ENCODE measurements around the gene BTNL9.
"Not testable (repeated sequence)": the region's sequence is repeated elsewhere in the genome, so short reads cannot be mapped to it uniquely, and the experiment has no call there.

Gene BTNL9

DNA sequence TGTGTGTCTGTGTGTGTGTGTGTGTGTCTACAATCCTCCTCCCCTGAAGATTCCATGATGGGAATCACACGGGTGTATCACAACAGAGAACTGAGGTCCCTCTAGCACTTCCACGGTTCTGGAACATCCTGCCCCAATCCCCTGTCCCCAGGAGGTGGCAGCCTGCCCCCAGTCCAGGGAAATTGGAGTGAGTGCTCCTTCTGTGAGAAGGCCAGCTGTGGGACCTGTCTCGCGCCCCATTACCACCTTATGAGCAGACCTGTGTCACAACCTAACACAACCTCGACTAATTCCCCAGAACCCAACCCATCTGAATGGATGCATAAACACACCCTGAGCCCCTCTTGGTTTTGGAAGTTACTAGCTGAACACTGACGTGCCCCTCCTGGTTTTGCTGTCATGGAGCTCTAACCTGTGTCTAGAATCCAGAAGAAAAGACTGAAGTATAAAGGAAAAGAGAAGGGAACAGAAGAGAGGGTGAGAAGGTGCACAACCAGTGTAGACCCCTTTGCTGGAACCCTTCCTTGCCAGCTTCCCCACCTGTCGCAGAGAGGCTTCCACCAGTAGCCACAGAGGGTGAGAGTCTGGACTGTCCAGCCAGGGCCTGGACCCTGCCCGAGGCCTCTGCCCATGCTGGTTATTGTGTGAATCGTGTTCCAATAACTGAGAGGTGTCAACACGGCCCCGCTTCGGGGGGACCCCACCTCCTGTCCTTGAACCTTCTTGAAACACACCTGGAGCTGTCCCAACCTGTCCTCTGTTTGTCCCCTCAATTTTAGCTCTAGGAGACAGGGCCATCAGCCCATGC lies 3.4 kb downstream of the BTNL9 start:
- DNase-seq: no peak

DNA sequence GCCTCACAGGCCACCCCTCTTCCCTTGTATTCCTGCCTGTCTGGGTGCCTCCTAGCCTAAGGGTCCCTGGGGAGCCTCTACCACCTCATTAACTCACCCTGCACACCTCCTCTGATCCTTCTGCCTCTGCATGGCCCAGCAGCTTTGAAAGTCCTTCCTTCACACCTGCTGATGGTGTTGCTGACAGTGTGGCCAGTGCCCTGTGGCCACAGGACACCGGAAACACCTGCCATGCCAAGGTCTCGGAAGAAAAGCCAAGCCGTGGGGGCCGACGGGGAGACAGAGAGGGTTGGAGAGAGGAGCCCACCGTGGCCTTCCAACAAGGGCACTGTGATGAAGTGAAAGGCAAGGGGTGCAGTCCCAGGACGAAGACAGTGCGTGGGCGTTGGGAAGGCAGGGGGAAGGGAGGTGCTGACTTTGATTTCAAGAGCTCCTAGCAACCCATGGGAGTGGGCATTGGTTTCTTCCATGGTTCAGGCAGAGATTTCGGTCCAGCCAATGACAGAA lies 4.1 kb downstream of the BTNL9 start:
- no peak for DNase-seq

DNA sequence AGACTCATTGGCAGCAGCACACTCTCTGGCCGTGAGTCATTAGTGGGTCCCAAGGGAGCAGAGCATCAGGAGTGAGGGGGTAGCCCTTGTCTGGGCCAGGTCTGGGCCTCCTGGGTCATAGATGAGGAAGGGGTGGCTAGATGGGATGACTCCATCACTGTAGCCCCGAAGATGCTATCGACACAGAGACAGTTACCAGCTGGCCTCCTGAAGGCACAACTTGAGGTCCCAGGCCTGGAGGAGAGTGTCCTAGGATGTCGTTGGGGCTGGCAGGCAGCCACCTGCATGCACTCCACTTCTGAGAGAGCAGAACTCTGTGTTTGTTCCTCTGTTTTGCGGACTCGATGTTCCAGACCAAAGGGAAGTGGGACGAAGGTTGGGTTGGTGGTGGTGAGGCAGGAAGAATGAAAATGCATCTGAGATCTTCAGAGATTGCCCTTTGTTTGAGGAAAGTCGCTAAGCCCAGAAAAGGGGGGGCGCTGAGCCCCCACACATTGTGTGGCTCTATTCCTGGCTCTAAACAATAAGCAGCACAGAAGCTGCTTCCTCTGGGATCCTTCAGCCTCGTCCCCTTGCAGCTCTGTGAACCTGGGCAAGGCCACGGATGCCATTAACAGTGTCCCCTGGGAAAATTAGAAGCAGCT lies 4.7 kb downstream of the BTNL9 start:
- DNase-seq: no peak

DNA sequence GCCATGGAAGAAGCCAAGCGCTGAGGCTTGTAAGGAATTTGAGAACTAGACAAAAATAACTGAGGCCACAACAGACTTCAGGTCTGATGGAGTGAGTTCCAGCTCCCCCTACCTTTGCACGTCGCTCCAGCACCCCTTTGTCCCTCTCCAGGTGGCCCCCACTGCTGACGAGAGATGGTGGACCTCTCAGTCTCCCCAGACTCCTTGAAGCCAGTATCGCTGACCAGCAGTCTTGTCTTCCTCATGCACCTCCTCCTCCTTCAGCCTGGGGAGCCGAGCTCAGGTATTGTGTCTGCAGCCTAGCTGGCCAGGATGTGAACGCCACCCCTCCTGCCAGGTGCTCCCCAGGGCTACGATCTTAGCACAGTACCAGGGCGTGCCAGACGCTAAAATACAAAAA lies 5.2 kb downstream of the BTNL9 start:
- DNase-seq: no peak

DNA sequence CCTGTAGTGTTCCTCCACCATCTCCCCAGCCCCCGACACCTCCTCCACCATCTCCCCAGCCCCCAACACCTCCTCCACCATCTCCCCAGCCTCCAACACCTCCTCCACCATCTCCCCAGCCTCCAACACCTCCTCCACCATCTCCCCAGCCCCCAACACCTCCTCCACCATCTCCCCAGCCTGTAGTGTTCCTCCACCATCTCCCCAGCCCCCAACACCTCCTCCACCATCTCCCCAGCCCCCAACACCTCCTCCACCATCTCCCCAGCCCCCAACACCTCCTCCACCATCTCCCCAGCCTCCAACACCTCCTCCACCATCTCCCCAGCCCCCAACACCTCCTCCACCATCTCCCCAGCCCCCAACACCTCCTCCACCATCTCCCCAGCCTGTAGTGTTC lies 5.8 kb downstream of the BTNL9 start:
- DNase-seq: not testable (repeated sequence)

DNA sequence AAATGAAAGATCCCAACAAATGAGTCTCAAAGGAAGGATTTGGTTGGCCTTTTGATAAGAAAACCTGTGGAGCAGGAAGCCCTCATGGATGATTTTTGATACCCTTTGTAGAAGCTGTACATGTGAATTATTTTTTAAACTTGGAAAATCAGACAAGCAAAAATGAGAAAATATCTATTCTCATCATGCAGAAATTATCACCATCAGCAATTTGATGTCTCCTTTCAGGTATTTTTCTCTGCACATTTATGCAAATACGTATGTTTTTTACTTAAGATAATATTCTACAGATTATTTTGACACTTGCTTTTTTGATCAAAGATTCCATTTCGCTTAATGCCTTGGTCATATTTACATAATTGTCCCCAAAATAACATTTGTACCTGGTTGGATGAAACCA lies 7.2 kb downstream of the BTNL9 start:
- DNase-seq: no peak

DNA sequence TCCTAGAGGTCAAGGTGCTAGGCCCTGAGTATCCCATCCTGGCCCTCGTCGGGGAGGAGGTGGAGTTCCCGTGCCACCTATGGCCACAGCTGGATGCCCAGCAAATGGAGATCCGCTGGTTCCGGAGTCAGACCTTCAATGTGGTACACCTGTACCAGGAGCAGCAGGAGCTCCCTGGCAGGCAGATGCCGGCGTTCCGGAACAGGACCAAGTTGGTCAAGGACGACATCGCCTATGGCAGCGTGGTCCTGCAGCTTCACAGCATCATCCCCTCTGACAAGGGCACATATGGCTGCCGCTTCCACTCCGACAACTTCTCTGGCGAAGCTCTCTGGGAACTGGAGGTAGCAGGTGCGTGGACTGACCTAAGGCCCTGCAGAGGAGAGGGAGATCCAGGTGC lies 7.9 kb downstream of the BTNL9 start:
- DNase-seq: no peak

DNA sequence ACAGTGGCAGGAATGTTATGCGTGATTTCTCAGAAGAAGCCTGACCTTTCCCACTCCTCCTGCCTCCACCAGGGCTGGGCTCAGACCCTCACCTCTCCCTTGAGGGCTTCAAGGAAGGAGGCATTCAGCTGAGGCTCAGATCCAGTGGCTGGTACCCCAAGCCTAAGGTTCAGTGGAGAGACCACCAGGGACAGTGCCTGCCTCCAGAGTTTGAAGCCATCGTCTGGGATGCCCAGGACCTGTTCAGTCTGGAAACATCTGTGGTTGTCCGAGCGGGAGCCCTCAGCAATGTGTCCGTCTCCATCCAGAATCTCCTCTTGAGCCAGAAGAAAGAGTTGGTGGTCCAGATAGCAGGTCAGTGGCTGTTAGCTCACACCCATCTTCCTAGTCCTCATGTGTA lies 9.9 kb downstream of the BTNL9 start:
- DNase-seq: no peak

DNA sequence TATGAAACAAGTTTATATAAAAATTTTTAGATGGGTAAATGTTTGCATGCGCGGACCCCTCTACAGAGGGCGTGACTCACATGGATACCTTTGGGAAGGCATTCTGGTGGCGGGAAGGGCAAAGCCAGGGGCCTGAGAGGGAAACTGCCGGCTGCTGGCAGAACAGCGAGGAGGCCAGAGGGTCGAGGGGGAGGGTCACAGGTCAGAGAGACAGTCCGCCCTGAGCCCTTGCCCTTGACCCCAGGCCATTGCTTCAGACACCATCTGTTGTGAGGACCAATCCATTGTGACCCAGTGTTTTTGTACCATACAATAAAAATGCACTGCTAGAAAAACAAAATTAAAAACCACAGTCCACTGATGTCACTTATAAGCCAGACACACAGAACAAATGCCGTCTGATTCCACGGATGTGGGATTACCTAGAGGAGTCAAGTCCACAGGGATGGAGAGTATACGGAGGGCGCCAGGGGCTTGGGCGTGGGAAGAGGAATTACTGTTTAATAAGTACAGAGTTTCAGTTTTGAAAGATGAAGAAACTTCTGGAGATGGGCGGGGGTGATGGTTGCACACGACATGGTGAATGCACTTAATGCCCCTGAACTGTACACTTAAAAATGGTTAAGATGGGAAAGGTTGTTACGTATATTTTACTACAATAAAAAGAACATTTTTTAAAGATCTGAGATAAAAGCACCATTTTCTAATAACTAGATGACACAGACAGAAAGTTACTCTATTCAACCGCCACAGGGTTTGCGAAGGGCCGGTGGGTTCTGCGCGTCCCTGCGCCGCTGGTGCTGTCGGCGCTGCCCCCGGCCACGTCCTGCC lies 12.0 kb downstream of the BTNL9 start:
- no peak for DNase-seq

DNA sequence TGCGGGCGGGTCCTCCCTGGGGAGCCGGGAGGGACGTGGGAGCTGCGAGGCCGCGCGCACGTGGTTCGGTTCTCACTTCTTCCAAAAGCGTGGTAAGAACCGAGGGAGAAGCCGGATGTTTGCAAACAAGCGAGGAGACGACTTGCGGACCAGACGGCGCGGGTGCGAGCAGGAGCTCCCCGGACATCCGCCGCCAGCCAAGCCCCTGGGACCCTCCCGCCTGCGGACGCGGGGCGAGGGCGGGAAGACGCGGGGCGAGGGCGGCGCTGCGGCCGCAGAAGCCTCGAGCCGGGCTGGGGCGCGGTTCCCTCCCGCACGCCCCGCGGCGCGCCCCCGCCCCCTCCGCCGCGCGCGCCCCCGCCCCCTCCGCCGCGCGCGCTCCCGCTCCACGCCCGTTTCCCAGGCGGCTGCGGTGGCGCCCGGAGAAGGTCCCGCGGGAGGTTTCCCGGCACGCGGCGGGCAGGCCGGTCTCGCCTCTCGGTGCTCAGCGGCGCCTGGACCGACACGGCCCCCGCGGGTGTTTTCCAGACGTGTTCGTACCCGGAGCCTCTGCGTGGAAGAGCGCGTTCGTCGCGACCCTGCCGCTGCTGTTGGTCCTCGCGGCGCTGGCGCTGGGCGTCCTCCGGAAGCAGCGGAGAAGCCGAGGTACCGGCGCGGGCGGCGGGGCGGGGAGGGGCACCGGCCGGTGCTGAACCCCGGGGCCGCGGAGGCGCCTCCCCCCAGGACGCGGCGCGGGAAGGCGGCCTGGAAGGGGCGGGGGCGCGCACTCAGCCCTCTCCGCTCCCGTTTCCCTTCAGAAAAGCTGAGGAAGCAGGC lies 12.8 kb downstream of the BTNL9 start:
- peak in 2 of 6 experiments; percentile 11 to 29 for DNase-seq

DNA sequence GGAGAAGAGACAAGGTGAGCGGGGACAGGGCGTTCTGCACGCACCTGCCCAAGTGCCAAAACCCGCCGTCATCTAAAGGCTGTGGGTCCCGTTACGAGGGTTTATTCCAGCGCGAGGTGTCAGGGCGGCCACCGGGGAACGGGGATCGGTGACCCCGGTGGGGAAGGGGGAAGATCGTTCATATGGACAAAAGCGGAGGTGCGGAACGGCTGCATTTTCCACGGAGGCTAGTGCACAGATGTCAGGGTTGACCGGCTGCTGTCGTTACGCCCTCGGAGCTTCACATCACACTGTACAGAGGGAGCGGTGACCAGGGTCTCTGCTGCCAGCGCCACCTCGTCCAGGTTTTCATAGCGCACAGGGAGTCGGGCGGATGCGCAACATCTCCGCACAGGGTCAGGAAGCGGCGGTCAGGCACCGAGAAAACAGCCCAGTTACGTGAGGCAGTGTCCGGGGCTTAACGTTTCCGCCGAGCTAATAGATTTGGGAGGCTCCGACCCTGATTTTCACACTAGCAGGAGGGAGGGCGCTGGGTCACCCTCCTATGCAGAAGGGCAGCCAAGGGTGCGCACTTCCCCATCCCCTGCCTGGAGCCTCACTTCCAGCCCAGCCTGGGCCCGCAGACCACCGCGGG lies 13.5 kb downstream of the BTNL9 start:
- peak in 1 of 6 experiments; percentile 29 for DNase-seq

DNA sequence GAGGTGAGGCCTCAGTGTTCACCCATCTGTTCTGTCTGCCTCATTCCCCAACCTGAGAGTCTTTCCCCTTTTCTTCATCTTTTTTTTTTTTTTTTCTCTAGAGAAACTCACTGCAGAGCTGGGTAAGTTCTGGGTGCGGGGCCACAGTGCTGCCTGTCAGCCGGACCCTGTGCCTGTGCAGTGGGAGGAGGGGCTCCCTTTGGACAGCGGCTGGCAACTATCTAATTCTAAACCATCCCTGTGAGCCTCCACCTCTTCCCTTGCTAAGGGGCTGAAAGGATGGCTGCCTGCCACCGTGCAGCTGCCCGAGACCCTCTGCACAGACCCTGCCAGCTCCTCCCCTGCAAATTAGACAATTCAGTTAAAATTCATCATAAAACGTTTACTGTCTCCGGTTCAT lies 14.1 kb downstream of the BTNL9 start:
- DNase-seq: no peak

DNA sequence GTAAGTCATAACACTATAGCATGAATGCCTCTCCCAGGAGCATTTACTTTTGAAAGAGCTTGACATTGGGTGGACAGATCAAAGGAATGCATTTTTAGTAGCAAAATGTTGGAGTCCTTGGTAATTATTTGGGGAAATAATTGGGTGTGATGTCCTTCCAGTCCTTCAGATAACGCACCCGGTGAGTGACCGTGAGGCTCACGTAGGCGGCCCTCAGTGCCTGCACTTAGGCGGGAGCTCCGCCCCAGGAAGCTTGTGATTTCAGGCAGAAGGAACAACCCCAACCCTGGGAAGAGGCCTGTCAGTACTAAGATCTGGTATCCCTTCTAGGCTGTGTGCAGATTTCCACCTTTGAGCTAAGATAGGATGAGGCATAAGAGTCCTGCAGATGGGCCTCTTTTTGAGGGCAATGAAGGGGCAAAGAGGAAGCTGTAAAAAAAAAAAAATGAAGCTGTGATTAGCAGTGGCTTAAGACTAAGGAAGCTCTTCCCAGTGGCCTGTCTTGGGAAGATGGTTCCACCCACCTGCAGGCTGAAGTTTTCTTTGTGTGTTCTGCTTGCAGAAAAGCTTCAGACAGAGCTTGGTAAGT lies 14.9 kb downstream of the BTNL9 start:
- no peak for DNase-seq

DNA sequence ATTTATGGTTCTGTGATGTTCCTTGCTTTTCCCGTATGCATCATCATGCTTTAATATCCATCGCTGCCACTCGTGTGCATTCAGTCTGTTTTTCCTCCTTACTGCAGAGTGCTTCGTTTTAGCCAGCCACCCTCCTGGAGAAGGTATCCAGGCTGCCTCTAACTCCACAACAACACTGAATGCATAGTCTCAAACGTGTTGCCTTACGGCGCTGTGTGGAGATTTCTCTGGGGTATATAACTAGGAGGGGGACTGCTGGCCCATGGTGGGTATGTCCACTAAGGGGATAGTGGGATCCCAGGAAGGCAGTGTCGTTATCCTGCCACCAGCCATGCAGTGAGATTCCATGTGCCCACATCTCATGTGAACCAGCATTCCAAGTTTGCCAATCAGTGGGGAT lies 16.4 kb downstream of the BTNL9 start:
- no peak for DNase-seq

DNA sequence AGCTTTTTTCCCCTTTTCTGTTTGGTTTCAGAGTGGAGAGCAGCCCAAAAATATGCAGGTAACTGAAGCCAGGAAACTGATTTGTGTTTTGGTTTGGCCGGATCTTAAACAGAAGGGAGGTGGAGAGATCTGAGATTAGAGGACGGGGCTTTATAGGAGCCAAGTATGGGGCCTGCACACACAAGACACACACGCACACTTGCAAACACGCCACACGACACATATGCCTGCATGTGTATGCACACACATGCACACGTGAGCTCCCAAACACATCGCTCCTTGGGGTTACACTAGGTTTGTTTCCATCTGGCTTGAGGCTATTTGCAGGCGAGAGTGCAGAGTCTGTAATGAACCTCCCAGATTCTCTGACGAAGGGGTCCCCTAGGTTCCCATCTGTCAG lies 18.3 kb downstream of the BTNL9 start:
- no peak for DNase-seq

DNA sequence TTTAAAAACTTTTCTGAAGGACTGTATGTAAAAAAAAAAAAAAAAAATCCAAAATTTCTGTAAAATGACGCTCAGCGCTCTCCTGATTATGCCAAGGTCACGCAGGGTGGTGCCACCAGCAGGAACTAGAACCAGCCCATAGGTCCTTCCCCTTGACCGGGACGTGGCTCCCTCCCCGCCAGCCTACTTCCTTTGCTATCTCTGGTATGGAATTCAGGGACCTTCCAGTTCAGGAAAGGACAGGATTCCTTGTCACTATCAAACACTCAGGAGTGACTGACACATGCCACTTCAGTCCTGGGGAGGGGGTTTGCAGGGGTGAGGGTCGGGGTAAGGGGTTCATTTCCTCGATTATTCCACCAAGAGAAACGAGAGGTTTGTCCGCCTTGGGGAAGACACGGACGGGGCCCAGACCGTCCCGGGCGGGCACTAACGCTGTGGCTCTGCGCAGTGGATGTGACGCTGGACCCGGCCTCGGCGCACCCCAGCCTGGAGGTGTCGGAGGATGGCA lies 18.8 kb downstream of the BTNL9 start:
- DNase-seq: no peak

DNA sequence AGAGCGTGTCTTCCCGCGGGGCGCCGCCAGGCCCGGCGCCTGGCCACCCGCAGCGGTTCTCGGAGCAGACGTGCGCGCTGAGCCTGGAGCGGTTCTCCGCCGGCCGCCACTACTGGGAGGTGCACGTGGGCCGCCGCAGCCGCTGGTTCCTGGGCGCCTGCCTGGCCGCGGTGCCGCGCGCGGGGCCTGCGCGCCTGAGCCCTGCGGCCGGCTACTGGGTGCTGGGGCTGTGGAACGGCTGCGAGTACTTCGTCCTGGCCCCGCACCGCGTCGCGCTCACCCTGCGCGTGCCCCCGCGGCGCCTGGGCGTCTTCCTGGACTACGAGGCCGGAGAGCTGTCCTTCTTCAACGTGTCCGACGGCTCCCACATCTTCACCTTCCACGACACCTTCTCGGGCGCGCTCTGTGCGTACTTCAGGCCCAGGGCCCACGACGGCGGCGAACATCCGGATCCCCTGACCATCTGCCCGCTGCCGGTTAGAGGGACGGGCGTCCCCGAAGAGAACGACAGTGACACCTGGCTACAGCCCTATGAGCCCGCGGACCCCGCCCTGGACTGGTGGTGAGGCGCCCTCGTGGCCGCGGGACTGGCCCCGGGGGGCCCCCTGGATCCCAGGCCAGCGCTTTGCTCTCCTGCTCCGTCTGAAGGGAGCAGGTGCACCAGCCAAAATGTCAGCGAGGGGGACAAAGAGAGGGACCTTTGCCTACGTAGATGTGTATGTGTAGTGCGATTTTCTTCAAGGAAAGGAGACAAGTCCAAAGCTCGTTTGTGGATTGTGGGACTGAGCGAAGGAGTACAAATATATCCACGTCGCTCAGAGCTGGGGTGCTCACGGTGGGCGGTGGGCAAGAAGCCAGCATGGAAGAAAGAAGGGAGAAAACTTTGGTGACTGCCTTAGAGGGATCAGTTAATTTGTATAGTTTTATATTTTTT lies 19.5 kb downstream of the BTNL9 start:
- DNase-seq: no peak

DNA sequence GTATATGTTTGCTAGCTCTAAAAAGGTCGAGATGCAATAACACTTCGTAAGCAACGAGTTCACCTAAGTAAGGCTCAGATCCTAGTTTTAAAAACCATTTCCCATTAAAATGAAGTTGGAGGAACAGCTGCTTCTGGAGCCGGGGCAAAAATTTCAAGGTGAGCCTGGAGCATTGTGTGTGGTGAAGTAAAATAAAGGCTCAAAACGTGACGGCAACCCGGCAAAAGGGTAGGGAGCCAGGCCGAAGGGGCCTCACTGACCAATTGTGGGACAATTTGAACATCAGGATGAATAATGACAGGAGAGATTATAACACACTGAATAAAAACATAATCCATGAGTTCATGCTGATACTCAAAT lies 20.1 kb downstream of the BTNL9 start:
- no peak for DNase-seq

DNA sequence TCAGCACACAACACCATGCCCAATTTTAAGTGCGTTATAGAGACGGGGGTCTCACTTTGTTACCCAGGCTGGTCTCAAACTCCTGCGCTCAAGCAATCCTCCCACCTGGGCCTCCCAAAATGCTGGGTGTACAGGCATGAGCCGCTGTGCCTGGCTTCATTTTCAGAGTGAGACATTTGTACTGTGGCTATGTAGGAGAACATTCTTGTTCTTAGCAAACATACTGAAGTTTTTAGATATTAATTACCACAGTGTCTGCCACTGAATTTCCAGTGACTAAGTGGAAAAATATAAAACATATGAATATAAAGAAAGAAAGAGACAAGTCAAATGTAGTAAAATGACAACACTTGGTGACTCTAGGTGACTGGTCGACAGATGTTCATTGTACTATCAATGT lies 20.9 kb downstream of the BTNL9 start:
- no peak for DNase-seq

DNA sequence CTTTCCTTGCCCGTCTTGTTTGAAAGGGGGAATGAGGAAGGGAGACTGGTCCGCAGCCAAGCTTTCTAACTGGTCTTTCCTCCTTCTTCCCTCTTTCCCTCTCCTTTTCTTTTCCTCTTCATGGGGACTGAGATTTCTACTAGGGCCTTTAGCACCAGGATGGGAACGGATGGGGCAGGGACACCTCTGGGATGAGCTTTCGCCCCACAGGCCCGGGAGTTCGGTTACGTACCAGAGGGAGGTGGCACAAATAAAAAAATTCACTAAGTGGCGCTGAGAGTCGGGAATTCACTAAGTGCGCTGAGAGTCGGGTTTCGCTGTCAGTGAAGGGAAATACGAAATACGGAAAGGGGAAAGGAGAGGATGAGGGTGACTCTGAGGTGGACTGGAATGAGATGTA lies 21.6 kb downstream of the BTNL9 start:
- no peak for DNase-seq

DNA sequence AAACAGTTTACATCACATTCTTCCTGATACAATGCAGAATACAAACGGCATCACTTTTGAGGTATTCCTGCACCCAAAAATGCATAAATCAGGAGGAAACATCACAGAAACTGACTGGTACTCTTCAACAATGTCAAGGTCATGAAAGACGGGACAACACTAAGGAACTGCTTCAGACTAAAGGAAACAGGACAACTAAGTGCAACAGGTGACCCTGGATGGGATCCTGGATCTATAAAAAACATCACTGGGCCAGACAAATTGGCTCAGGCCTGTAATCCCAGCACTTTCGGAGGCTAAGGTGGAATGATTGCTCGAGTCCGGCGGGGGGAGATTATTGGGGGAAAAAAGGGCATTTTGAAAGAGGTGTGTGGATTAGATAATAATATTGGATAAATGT lies 22.6 kb downstream of the BTNL9 start:
- no peak for DNase-seq

Data from stimulated activated naive CD4-positive, alpha-beta T cell (primary cell).